HEK293 (cell line): ENCODE data around the gene ZFP62.

Source experiments
- BCL11A ChIP-seq: fragments of 450-650 bp; formaldehyde crosslinking; IDR thresholded peaks from 2 replicates; pipeline ENCODE4 v1.5.1; 2016; ENCODE audit warnings: low read depth, missing biosample characterization, missing genetic modification characterization
- CTCF ChIP-seq: fragments of 450-650 bp; formaldehyde crosslinking; IDR thresholded peaks from 2 replicates; pipeline ENCODE4 v1.5.1; 2016; ENCODE audit warnings: missing biosample characterization, missing genetic modification characterization
- KLF1 ChIP-seq: fragments of 450-650 bp; formaldehyde crosslinking; IDR thresholded peaks from 2 replicates; pipeline ENCODE4 v1.5.1; 2016; ENCODE audit warnings: missing biosample characterization, missing genetic modification characterization
- OSR2 ChIP-seq: fragments of 450-650 bp; formaldehyde crosslinking; IDR thresholded peaks from 2 replicates; pipeline ENCODE4 v1.5.1; 2016; ENCODE audit warnings: missing biosample characterization, missing genetic modification characterization
- SCRT1 ChIP-seq: fragments of 450-650 bp; formaldehyde crosslinking; IDR thresholded peaks from 2 replicates; pipeline ENCODE4 v1.5.1; 2016; ENCODE audit warnings: missing biosample characterization, missing genetic modification characterization, borderline replicate concordance
- SP3 ChIP-seq: fragments of 450-650 bp; formaldehyde crosslinking; IDR thresholded peaks from 2 replicates; pipeline ENCODE4 v1.5.1; 2016; ENCODE audit warnings: missing biosample characterization, missing genetic modification characterization
- ZBTB21 ChIP-seq: fragments of 450-650 bp; formaldehyde crosslinking; IDR thresholded peaks from 2 replicates; pipeline ENCODE4 v1.5.1; 2017; ENCODE audit warnings: missing biosample characterization, missing genetic modification characterization
- ZBTB48 ChIP-seq: fragments of 450-650 bp; formaldehyde crosslinking; IDR thresholded peaks from 2 replicates; pipeline ENCODE4 v1.5.1; 2016; ENCODE audit warnings: missing biosample characterization, missing genetic modification characterization
- ZFP41 ChIP-seq: fragments of 450-650 bp; formaldehyde crosslinking; IDR thresholded peaks from 2 replicates; pipeline ENCODE4 v1.5.1; 2016; ENCODE audit warnings: missing biosample characterization, missing genetic modification characterization, borderline replicate concordance
- ZNF350 ChIP-seq: fragments of 450-650 bp; formaldehyde crosslinking; IDR thresholded peaks from 2 replicates; pipeline ENCODE4 v1.5.0; 2017; ENCODE audit warnings: missing biosample characterization, mild to moderate bottlenecking, missing genetic modification characterization
- ZNF48 ChIP-seq: fragments of 450-650 bp; formaldehyde crosslinking; IDR thresholded peaks from 2 replicates; pipeline ENCODE4 v1.5.1; 2016; ENCODE audit warnings: missing biosample characterization, missing genetic modification characterization
- ZNF629 ChIP-seq: fragments of 450-650 bp; formaldehyde crosslinking; IDR thresholded peaks from 2 replicates; pipeline ENCODE4 v1.5.1; 2017; ENCODE audit warnings: missing biosample characterization, missing genetic modification characterization
- ZNF747 ChIP-seq: fragments of 450-650 bp; formaldehyde crosslinking; IDR thresholded peaks from 2 replicates; pipeline ENCODE4 v1.5.1; 2016; ENCODE audit warnings: missing biosample characterization, missing genetic modification characterization

GRCh38 chr5:180806351-180807011, 54.6 kb downstream of the ZFP62 start:
- TF ChIP-seq ZNF48 (tag by site-specific recombination) (no peak), CTCF (tag by site-specific recombination) (no peak), KLF1 (tag by site-specific recombination) (no peak), ZBTB48 (no peak), BCL11A (tag by site-specific recombination) (no peak), ZBTB21 (no peak), ZNF629 (tag by site-specific recombination) (no peak), OSR2 (tag by site-specific recombination) (no peak), ZNF350 (tag by site-specific recombination) (no peak), ZNF747 (no peak), ZFP41 (tag by site-specific recombination) (no peak), SP3 (no peak), SCRT1 (tag by site-specific recombination) (no peak)
